GM21529 (cell line): Measurements from ENCODE around the gene PRKCA.
"Not testable (repeated sequence)": the region's sequence is repeated elsewhere in the genome, so short reads cannot be mapped to it uniquely, and the experiment has no call there.

Source experiments
- ATAC-seq: cut with Tn5 transposase; IDR thresholded peaks from one replicate; pipeline ENCODE4 v1.9.1; 2021; ENCODE audit not compliant: unreplicated experiment

The PRKCA gene

GRCh38 chr17:66301864-66302741 lies at the start of gene PRKCA:
TSS of gene PRKCA (plus strand) at chr17:66302613.
- ATAC-seq = peak; percentile 72

GRCh38 chr17:66253458-66253857 lies 49.0 kb upstream of the PRKCA start:
- ATAC-seq = not testable (repeated sequence)

GRCh38 chr17:66255112-66255511 lies 47.3 kb upstream of the PRKCA start:
- ATAC-seq = no peak

GRCh38 chr17:66255527-66255971 lies 46.9 kb upstream of the PRKCA start:
- ATAC-seq = no peak

- no peak for ATAC-seq
Measured at GRCh38 chr17:66260275-66260674, 42.1 kb upstream of the PRKCA start.

- ATAC-seq = no peak
Measured at GRCh38 chr17:66260688-66261087, 41.7 kb upstream of the PRKCA start.

GRCh38 chr17:66262767-66263166 lies 39.6 kb upstream of the PRKCA start:
- ATAC-seq = no peak

GRCh38 chr17:66264696-66265095 lies 37.7 kb upstream of the PRKCA start:
- ATAC-seq = no peak

GRCh38 chr17:66268247-66268927 lies 34.0 kb upstream of the PRKCA start:
- no peak for ATAC-seq

- ATAC-seq = no peak
Measured at GRCh38 chr17:66270106-66270505, 32.3 kb upstream of the PRKCA start.

- ATAC-seq = no peak
Measured at GRCh38 chr17:66271512-66271911, 30.9 kb upstream of the PRKCA start.

GRCh38 chr17:66272811-66273585 lies 29.4 kb upstream of the PRKCA start:
- ATAC-seq = no peak

GRCh38 chr17:66273586-66273848 lies 28.9 kb upstream of the PRKCA start:
- ATAC-seq = no peak

- ATAC-seq = no peak
Measured at GRCh38 chr17:66275651-66276050, 26.8 kb upstream of the PRKCA start.

GRCh38 chr17:66276328-66276937 lies 26.0 kb upstream of the PRKCA start:
- no peak for ATAC-seq

- ATAC-seq = no peak
Measured at GRCh38 chr17:66277191-66277590, 25.2 kb upstream of the PRKCA start.

- no peak for ATAC-seq
Measured at GRCh38 chr17:66281661-66282369, 20.6 kb upstream of the PRKCA start.

- no peak for ATAC-seq
Measured at GRCh38 chr17:66283296-66283934, 19.0 kb upstream of the PRKCA start.

- no peak for ATAC-seq
Measured at GRCh38 chr17:66283971-66284370, 18.4 kb upstream of the PRKCA start.

- ATAC-seq = no peak
Measured at GRCh38 chr17:66285149-66285548, 17.3 kb upstream of the PRKCA start.
